Liver (tissue), 9 donors: ENCODE results near the gene RGCC. TPM values are rescaled to one million over a fixed set of nuclear protein-coding genes. Genes with fewer than 3 reads are reported as not detected.
A peak's percentile ranks its signal among the peaks of the same experiment; 100 is the strongest.

Source experiments
- DNase-seq: peaks from one replicate; pipeline ENCODE4 v3.0.0-alpha.2; 2017; ENCODE audit warnings: low spot score
- H3K27ac ChIP-seq, 2 donors: one replicate each; pipeline ENCODE4 v1.7.0; 2013; ENCODE audit warnings: inconsistent platforms in 2 of 2, low read length in 2 of 2, control low read depth in 1 of 2, low read depth in 1 of 2, mild to moderate bottlenecking in 1 of 2
- H3K27me3 ChIP-seq, 4 donors: one replicate each; pipeline versions ENCODE4 v1.6.1 to v1.7.0; 2013; ENCODE audit warnings: low read length in 3 of 4, inconsistent platforms in 1 of 4, mild to moderate bottlenecking in 1 of 4, moderate library complexity in 1 of 4; ENCODE audit not compliant: control insufficient read depth in 4 of 4, insufficient read depth in 4 of 4
- H3K36me3 ChIP-seq, 4 donors: one replicate each; pipeline versions ENCODE4 v1.6.1 to v1.7.0; 2013; ENCODE audit warnings: low read length in 3 of 4, mild to moderate bottlenecking in 3 of 4, low read depth in 1 of 4, moderate library complexity in 1 of 4; ENCODE audit not compliant: control insufficient read depth in 4 of 4, insufficient read depth in 3 of 4
- H3K4me1 ChIP-seq, 4 donors: one replicate each; pipeline versions ENCODE4 v1.6.1 to v1.7.0; 2013; ENCODE audit warnings: low read length in 3 of 4, mild to moderate bottlenecking in 3 of 4, moderate library complexity in 1 of 4; ENCODE audit not compliant: control insufficient read depth in 4 of 4, insufficient read depth in 4 of 4
- H3K4me3 ChIP-seq, 3 donors: one replicate each; pipeline versions ENCODE4 v1.6.1 to v1.7.0; 2013; ENCODE audit warnings: low read length in 3 of 3, control low read depth in 1 of 3, low read depth in 1 of 3, mild to moderate bottlenecking in 1 of 3
- H3K9ac ChIP-seq, 2 donors: one replicate each; pipeline ENCODE4 v1.7.0; 2013; ENCODE audit warnings: low read length in 2 of 2, mild to moderate bottlenecking in 2 of 2, moderate library complexity in 2 of 2, control low read depth in 1 of 2, low read depth in 1 of 2
- H3K9me3 ChIP-seq, 4 donors: one replicate each; pipeline versions ENCODE4 v1.6.1 to v1.7.0; 2013; ENCODE audit warnings: low read length in 3 of 4; ENCODE audit not compliant: control insufficient read depth in 4 of 4
- ATF3 ChIP-seq: IDR thresholded peaks from 2 replicates; pipeline ENCODE4 v1.6.1; 2016; ENCODE audit warnings: antibody characterized with exemption
- CTCF ChIP-seq: fragments of 150-350 bp; IDR thresholded peaks from 2 replicates; pipeline ENCODE4 v1.5.1; 2017; ENCODE audit warnings: improper control_type of control experiment, low read depth, low read length; ENCODE audit not compliant: missing input control
- EGR1 ChIP-seq, 2 donors: IDR thresholded peaks; 2 replicates each; pipeline ENCODE4 v1.6.1; 2016 to 2018; ENCODE audit warnings: antibody characterized with exemption in 2 of 2, low read depth in 2 of 2
- FOXA1 ChIP-seq: IDR thresholded peaks from 2 replicates; pipeline ENCODE4 v1.6.1; 2016; ENCODE audit warnings: antibody characterized with exemption
- FOXA2 ChIP-seq: IDR thresholded peaks from 2 replicates; pipeline ENCODE4 v1.6.1; 2016; ENCODE audit warnings: antibody characterized with exemption
- GABPA ChIP-seq, 2 donors: IDR thresholded peaks in 1 of 2; conservative IDR thresholded peaks in 1 of 2; 2 replicates each; pipeline ENCODE4 v1.6.1; 2016; ENCODE audit warnings: antibody characterized with exemption in 2 of 2, mild to moderate bottlenecking in 1 of 2, moderate library complexity in 1 of 2
- HNF4A ChIP-seq, 2 donors: conservative IDR thresholded peaks; 2 replicates each; pipeline ENCODE4 v1.6.1; 2016; ENCODE audit warnings: antibody characterized with exemption in 2 of 2, mild to moderate bottlenecking in 2 of 2
- HNF4G ChIP-seq: IDR thresholded peaks from 2 replicates; pipeline ENCODE4 v1.6.1; 2016; ENCODE audit warnings: antibody characterized with exemption
- JUND ChIP-seq, 2 donors: IDR thresholded peaks; 2 replicates each; pipeline ENCODE4 v1.6.1; 2016; ENCODE audit warnings: antibody characterized with exemption in 2 of 2
- MAX ChIP-seq: IDR thresholded peaks from 2 replicates; pipeline ENCODE4 v1.6.1; 2016; ENCODE audit warnings: antibody characterized with exemption
- NR2F2 ChIP-seq: IDR thresholded peaks from 2 replicates; pipeline ENCODE4 v1.6.1; 2016; ENCODE audit warnings: antibody characterized with exemption
- RAD21 ChIP-seq, 2 donors: IDR thresholded peaks; 2 replicates each; pipeline ENCODE4 v1.6.1; 2016; ENCODE audit warnings: antibody characterized with exemption in 2 of 2, mild to moderate bottlenecking in 2 of 2
- RXRA ChIP-seq, 2 donors: IDR thresholded peaks; 2 replicates each; pipeline ENCODE4 v1.6.1; 2017 to 2018; ENCODE audit warnings: antibody characterized with exemption in 2 of 2, mild to moderate bottlenecking in 1 of 2
- SP1 ChIP-seq: IDR thresholded peaks from 2 replicates; pipeline ENCODE4 v1.6.1; 2018; ENCODE audit warnings: antibody characterized with exemption, mild to moderate bottlenecking
- TAF1 ChIP-seq: conservative IDR thresholded peaks from 2 replicates; pipeline ENCODE4 v1.6.1; 2016; ENCODE audit warnings: antibody characterized with exemption, mild to moderate bottlenecking
- YY1 ChIP-seq: IDR thresholded peaks from 2 replicates; pipeline ENCODE4 v1.6.1; 2016; ENCODE audit warnings: antibody characterized with exemption, mild to moderate bottlenecking
- ZBTB33 ChIP-seq: IDR thresholded peaks from 2 replicates; pipeline ENCODE4 v1.6.1; 2016; ENCODE audit warnings: antibody characterized with exemption
- WGBS: extraction: QIAGEN DNeasy Blood & Tissue Kit; methylation state at CpG from one replicate; pipeline ENCODE4 v1.1.7; 2013; 5-methylcytosine and 5-hydroxymethylcytosine counted together
- polyA plus RNA-seq, 2 donors: library from polyadenylated mRNA; stranded (reverse) in 1 of 2; unstranded in 1 of 2; fragments of 200-250 nt in 1 of 2; fragments of >200 nt in 1 of 2; fragmentation: Nextera tagmentation in 1 of 2; extraction: Ambion mirVana in 1 of 2; gene quantifications; one replicate each; pipeline versions ENCODE4 v1.2.1 to v1.2.3, GENCODE V29; 2013 to 2015
- total RNA-seq, 2 donors: library from RNA; depleted of rRNA; stranded (reverse); fragments of >200 nt; gene quantifications; one replicate each; pipeline ENCODE4 v1.2.3, GENCODE V29; 2014
- TF ChIP-seq, protein P1 (sequence below): IDR thresholded peaks from 2 replicates; pipeline ENCODE4 v1.6.1; 2016; ENCODE audit warnings: antibody characterized with exemption, mild to moderate bottlenecking
- donor health status: healthy.
- donor health status: healthy.
- donor health status: healthy.
- donor health status: healthy.
- donor health status: healthy.

Gene RGCC
- total and polyA plus RNA-seq, 4 donors, result 0.59 to 96.7 (median 1.3) TPM

- TF ChIP-seq CTCF (no peak), EGR1 (IDR thresholded peaks at IDR 0.05; ENCODE audit: low read depth in 2 of 2) (no peak), FOXA1 (no peak), MAX (no peak), RAD21 (IDR thresholded peaks at IDR 0.05) (no peak), FOXA2 (no peak), GABPA (IDR thresholded peaks at IDR 0.05 in 1 of 2, conservative IDR thresholded peaks at IDR 0.05 in 1 of 2) (no peak), HNF4G (no peak), YY1 (no peak), RXRA (IDR thresholded peaks at IDR 0.05) (no peak), HNF4A (conservative IDR thresholded peaks at IDR 0.05) (no peak), JUND (IDR thresholded peaks at IDR 0.05) (no peak)
Observed at GRCh38 chr13:41409611-41410010, 47.7 kb upstream of the RGCC start (continued).

DNA sequence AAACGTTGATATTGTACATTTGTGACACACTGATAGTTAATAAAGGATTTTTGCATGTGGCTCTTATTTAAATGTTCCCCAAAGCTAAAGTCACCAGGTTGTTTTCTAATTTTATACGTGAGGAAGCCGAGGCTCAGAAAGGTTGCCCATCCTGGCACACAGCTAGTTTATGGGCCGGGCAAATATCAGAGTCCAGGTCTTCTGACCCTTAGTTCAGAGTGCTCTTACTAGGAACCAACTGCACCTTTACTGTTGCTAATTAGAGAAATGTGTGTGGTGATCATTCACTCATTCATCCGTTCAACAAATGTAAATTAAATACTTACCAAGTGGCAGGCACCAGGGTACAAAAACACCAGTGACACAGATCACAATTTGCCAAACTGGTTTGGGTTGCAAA is 46.3 kb upstream of the RGCC start:
- Histone ChIP-seq H3K9me3 (no peaks in the 10 kb centered on the region), H3K4me3 (no peak overlapping the region), H3K9ac (no peak overlapping the region), H3K4me1 (peaks cover 0 to 5% (median under 1%) of the 10 kb centered on the region in 4 donors), H3K36me3 (no peaks in the 10 kb centered on the region), H3K27ac (no peak overlapping the region), H3K27me3 (no peaks in the 10 kb centered on the region)
- no peak for TF ChIP-seq FOXA1
- peak; percentile 12 for TF ChIP-seq SP1
- TF ChIP-seq YY1, result no peak
- TF ChIP-seq RXRA (IDR thresholded peaks at IDR 0.05), result peak in 1 of 2 donors; percentile 18
- no peak for TF ChIP-seq ZBTB33
- no peak for TF ChIP-seq GABPA (IDR thresholded peaks at IDR 0.05 in 1 of 2, conservative IDR thresholded peaks at IDR 0.05 in 1 of 2)
- TF ChIP-seq, protein P1, sequence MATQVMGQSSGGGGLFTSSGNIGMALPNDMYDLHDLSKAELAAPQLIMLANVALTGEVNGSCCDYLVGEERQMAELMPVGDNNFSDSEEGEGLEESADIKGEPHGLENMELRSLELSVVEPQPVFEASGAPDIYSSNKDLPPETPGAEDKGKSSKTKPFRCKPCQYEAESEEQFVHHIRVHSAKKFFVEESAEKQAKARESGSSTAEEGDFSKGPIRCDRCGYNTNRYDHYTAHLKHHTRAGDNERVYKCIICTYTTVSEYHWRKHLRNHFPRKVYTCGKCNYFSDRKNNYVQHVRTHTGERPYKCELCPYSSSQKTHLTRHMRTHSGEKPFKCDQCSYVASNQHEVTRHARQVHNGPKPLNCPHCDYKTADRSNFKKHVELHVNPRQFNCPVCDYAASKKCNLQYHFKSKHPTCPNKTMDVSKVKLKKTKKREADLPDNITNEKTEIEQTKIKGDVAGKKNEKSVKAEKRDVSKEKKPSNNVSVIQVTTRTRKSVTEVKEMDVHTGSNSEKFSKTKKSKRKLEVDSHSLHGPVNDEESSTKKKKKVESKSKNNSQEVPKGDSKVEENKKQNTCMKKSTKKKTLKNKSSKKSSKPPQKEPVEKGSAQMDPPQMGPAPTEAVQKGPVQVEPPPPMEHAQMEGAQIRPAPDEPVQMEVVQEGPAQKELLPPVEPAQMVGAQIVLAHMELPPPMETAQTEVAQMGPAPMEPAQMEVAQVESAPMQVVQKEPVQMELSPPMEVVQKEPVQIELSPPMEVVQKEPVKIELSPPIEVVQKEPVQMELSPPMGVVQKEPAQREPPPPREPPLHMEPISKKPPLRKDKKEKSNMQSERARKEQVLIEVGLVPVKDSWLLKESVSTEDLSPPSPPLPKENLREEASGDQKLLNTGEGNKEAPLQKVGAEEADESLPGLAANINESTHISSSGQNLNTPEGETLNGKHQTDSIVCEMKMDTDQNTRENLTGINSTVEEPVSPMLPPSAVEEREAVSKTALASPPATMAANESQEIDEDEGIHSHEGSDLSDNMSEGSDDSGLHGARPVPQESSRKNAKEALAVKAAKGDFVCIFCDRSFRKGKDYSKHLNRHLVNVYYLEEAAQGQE, result no peak
- TF ChIP-seq ATF3, result no peak
- no peak for TF ChIP-seq CTCF
- peak; percentile 90 to 92 for TF ChIP-seq HNF4A (conservative IDR thresholded peaks at IDR 0.05)
- no peak for TF ChIP-seq TAF1
- TF ChIP-seq MAX, result no peak
- no peak for TF ChIP-seq JUND (IDR thresholded peaks at IDR 0.05)
- TF ChIP-seq HNF4G, result peak; percentile 61
- no peak for TF ChIP-seq RAD21 (IDR thresholded peaks at IDR 0.05)
- TF ChIP-seq FOXA2, result no peak
- no peak for TF ChIP-seq NR2F2
- TF ChIP-seq EGR1 (IDR thresholded peaks at IDR 0.05; ENCODE audit: low read depth in 2 of 2), result no peak
- WGBS, result 32% methylated on average over 5 of the region's 5 CpGs
- DNase-seq, result no peak
